ENCODE results near the gene RRBP1.

- no peak for TF ChIP-seq TAF1 (conservative IDR thresholded peaks at IDR 0.05)
- TF ChIP-seq, protein P1, sequence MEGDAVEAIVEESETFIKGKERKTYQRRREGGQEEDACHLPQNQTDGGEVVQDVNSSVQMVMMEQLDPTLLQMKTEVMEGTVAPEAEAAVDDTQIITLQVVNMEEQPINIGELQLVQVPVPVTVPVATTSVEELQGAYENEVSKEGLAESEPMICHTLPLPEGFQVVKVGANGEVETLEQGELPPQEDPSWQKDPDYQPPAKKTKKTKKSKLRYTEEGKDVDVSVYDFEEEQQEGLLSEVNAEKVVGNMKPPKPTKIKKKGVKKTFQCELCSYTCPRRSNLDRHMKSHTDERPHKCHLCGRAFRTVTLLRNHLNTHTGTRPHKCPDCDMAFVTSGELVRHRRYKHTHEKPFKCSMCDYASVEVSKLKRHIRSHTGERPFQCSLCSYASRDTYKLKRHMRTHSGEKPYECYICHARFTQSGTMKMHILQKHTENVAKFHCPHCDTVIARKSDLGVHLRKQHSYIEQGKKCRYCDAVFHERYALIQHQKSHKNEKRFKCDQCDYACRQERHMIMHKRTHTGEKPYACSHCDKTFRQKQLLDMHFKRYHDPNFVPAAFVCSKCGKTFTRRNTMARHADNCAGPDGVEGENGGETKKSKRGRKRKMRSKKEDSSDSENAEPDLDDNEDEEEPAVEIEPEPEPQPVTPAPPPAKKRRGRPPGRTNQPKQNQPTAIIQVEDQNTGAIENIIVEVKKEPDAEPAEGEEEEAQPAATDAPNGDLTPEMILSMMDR (IDR thresholded peaks at IDR 0.05; ENCODE audit: low read depth, low read length, missing input control) = no peak
Observed at GRCh38 chr20:17611540-17612286, 70.3 kb downstream of the RRBP1 start.
